ENCODE data around the gene NBEAL1.
"Not testable (repeated sequence)": the region's sequence is repeated elsewhere in the genome, so short reads cannot be mapped to it uniquely, and the experiment has no call there.

The NBEAL1 gene

DNA sequence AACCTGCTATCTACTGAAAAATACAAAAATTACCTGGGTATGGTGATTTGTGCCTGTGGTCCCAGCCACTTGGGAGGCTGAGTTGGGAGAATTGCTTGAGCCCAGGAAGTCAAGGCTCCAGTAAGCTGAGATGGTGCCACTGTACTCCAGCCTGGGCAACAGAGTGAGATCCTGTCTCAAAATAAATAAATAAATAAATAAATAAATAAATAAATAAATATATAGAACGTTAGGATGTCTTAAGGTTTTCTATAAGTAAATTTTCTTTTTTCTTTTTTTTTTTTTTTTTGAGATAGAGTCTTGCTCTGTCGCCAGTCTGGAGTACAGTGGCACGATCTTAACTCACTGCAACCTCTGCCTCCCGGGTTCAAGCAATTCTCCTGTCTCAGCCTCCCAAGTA is 95.8 kb downstream of the NBEAL1 start:
- H3K9me3 ChIP-seq (replicated peaks in 1 of 2; ENCODE audit: control insufficient read depth in 2 of 2, insufficient read depth in 1 of 2, low read depth in 1 of 2, low read length in 2 of 2); H3K4ac ChIP-seq (ENCODE audit: low read length); H2BK12ac ChIP-seq (ENCODE audit: low read length); H4K8ac ChIP-seq (ENCODE audit: low read depth, low read length); H3K4me3 ChIP-seq (ENCODE audit: low read length in 2 of 2); H3K79me1 ChIP-seq (ENCODE audit: low read depth, low read length); H3K23ac ChIP-seq (ENCODE audit: low read depth, low read length, poor library complexity); H2BK5ac ChIP-seq (ENCODE audit: low read length); H3K9ac ChIP-seq (ENCODE audit: low read depth, low read length, poor library complexity); H3K14ac ChIP-seq (ENCODE audit: low read length); H4K91ac ChIP-seq (ENCODE audit: low read depth, low read length, poor library complexity); H3K4me1 ChIP-seq (ENCODE audit: control insufficient read depth in 2 of 2, insufficient read depth in 1 of 2, low read depth in 1 of 2, low read length in 2 of 2); H2BK120ac ChIP-seq (ENCODE audit: low read depth, low read length); H2BK15ac ChIP-seq (ENCODE audit: low read length); H3K27me3 ChIP-seq (ENCODE audit: control insufficient read depth in 3 of 3, insufficient read depth in 3 of 3, low read depth in 1 of 3, low read length in 3 of 3); H3K4me2 ChIP-seq (ENCODE audit: insufficient read depth, low read length, poor library complexity, severe bottlenecking); H3K18ac ChIP-seq (ENCODE audit: low read length); H2AFZ ChIP-seq (ENCODE audit: low read length); H2AK5ac ChIP-seq (ENCODE audit: low read depth, low read length); DNase-seq (ENCODE audit: low spot score); H3K27ac ChIP-seq (replicated peaks; ENCODE audit: low read length): not testable (repeated sequence)
- WGBS, 2 donors (ENCODE audit: extremely low coverage in 2 of 2, insufficient read length in 2 of 2, insufficient replicate concordance in 1 of 2), result no CpG with 5 or more reads among the region's 4 CpGs
- H3K36me3 ChIP-seq (replicated peaks in 1 of 2; ENCODE audit: control insufficient read depth in 2 of 2, insufficient read depth in 2 of 2, low read length in 2 of 2), result peaks cover 0 to 63% of the 10 kb centered on the region in 2 donors

DNA sequence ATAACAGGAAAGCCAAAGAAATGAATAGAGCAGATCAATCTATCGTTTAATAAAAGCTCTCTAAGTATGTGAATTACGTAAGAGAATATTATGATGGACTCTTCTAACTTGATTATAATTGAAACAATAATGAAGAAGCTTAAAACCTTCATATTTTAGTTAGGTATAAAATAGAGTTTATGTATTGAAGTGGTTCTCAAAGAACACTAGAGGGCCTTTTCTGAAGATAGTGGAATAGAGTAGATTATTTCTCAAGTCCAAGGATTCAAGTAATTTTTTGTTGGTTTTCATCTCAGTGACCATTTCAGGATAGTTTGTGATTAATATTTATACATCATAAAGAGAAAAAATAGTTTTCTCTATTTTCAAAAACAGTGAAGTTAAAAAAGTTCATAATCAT is 97.7 kb downstream of the NBEAL1 start:
- no peak overlapping the region for H3K27ac ChIP-seq (replicated peaks; ENCODE audit: low read length)
- H3K79me1 ChIP-seq (ENCODE audit: low read depth, low read length), result no peaks in the 10 kb centered on the region
- H2BK15ac ChIP-seq (ENCODE audit: low read length), result no peak overlapping the region
- no peak overlapping the region for H4K8ac ChIP-seq (ENCODE audit: low read depth, low read length)
- H2BK12ac ChIP-seq (ENCODE audit: low read length), result no peak overlapping the region
- no peak overlapping the region for H3K4ac ChIP-seq (ENCODE audit: low read length)
- no peaks in the 10 kb centered on the region for H3K27me3 ChIP-seq (ENCODE audit: control insufficient read depth in 3 of 3, insufficient read depth in 3 of 3, low read depth in 1 of 3, low read length in 3 of 3)
- DNase-seq (ENCODE audit: low spot score), result no peak
- WGBS, 2 donors (ENCODE audit: extremely low coverage in 2 of 2, insufficient read length in 2 of 2, insufficient replicate concordance in 1 of 2), result no CpG with 5 or more reads among the region's 2 CpGs
- no peak overlapping the region for H4K91ac ChIP-seq (ENCODE audit: low read depth, low read length, poor library complexity)
- no peak overlapping the region for H3K23ac ChIP-seq (ENCODE audit: low read depth, low read length, poor library complexity)
- H2BK120ac ChIP-seq (ENCODE audit: low read depth, low read length), result no peak overlapping the region
- H3K9me3 ChIP-seq (replicated peaks in 1 of 2; ENCODE audit: control insufficient read depth in 2 of 2, insufficient read depth in 1 of 2, low read depth in 1 of 2, low read length in 2 of 2), result peaks cover 0 to 2% of the 10 kb centered on the region in 2 donors
- H3K36me3 ChIP-seq (replicated peaks in 1 of 2; ENCODE audit: control insufficient read depth in 2 of 2, insufficient read depth in 2 of 2, low read length in 2 of 2), result peaks cover 0 to 63% of the 10 kb centered on the region in 2 donors
- H3K14ac ChIP-seq (ENCODE audit: low read length), result no peak overlapping the region
- no peak overlapping the region for H3K4me3 ChIP-seq (ENCODE audit: low read length in 2 of 2)
- H3K9ac ChIP-seq (ENCODE audit: low read depth, low read length, poor library complexity), result no peak overlapping the region
- H3K18ac ChIP-seq (ENCODE audit: low read length), result no peak overlapping the region
- H2BK5ac ChIP-seq (ENCODE audit: low read length), result no peak overlapping the region
- no peaks in the 10 kb centered on the region for H3K4me1 ChIP-seq (ENCODE audit: control insufficient read depth in 2 of 2, insufficient read depth in 1 of 2, low read depth in 1 of 2, low read length in 2 of 2)
- no peak overlapping the region for H2AFZ ChIP-seq (ENCODE audit: low read length)
- no peak overlapping the region for H2AK5ac ChIP-seq (ENCODE audit: low read depth, low read length)
- H3K4me2 ChIP-seq (ENCODE audit: insufficient read depth, low read length, poor library complexity, severe bottlenecking), result no peak overlapping the region

DNA sequence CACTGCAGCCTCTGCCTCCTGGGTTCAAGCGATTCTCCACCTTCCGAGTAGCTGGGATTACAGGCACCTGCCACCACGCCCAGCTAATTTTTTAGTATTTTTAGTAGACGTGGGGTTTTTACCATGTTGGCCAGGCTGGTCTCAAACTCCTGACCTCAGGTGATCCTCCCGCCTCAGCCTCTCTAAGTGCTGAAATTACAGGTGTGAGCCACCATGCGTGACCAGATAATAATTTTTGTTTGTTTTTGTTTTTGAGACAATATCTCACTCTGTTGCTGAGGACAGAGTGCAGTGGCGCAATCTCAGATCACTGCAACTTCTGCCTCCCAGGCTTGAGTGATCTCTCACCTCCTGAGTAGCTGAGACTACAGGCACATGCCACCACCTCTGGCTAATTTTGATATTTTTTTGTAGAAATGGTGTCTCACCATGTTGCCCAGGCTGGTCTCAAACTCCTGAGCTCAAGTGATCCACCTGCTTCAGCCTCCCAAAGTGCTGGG is 100.6 kb downstream of the NBEAL1 start:
- H3K4me1 ChIP-seq (ENCODE audit: control insufficient read depth in 2 of 2, insufficient read depth in 1 of 2, low read depth in 1 of 2, low read length in 2 of 2), result not testable (repeated sequence)
- H3K36me3 ChIP-seq (replicated peaks in 1 of 2; ENCODE audit: control insufficient read depth in 2 of 2, insufficient read depth in 2 of 2, low read length in 2 of 2), result peaks cover 0 to 46% of the 10 kb centered on the region in 2 donors
- no CpG with 5 or more reads among the region's 7 CpGs for WGBS, 2 donors (ENCODE audit: extremely low coverage in 2 of 2, insufficient read length in 2 of 2, insufficient replicate concordance in 1 of 2)

DNA sequence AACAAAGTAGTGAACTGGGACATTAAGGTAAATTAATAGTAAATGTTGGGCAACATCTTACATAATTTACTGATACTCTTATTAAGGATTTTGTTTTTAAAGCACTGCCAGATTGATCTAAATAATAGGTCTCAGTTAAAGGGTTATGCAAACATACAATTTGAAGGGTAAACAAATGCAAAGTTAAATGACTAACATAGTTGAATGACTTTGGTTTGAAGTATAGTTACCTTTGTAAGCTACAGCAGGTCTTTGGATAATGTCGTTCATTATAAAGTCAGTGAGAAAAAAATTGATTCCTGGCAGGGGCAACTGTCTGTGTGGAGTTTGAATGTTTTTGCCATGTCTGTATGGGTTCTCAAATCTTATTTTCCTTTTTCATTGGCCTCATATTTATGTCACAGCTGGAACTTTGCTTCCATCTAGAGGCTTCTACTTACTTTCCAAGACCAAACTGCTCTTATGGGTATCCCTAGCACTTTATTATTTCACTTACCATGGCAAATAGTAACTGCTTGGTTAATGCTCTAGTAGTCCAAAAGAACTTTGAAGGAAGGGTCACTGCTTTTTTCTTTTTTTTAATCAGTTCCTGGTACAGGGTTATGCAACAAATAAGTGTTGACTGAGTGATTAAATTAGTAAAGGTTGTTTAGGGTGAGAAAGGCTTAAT is 107.8 kb downstream of the NBEAL1 start:
- Histone ChIP-seq H2AK5ac (ENCODE audit: low read depth, low read length) (no peak overlapping the region), H3K4me3 (ENCODE audit: low read length in 2 of 2) (no peak overlapping the region), H2BK12ac (ENCODE audit: low read length) (no peak overlapping the region), H3K14ac (ENCODE audit: low read length) (no peak overlapping the region), H3K4me1 (ENCODE audit: control insufficient read depth in 2 of 2, insufficient read depth in 1 of 2, low read depth in 1 of 2, low read length in 2 of 2) (no peaks in the 10 kb centered on the region), H4K91ac (ENCODE audit: low read depth, low read length, poor library complexity) (no peak overlapping the region), H3K4me2 (ENCODE audit: insufficient read depth, low read length, poor library complexity, severe bottlenecking) (no peak overlapping the region), H3K9ac (ENCODE audit: low read depth, low read length, poor library complexity) (no peak overlapping the region), H3K23ac (ENCODE audit: low read depth, low read length, poor library complexity) (no peak overlapping the region), H2BK120ac (ENCODE audit: low read depth, low read length) (no peak overlapping the region), H4K8ac (ENCODE audit: low read depth, low read length) (no peak overlapping the region), H2AFZ (ENCODE audit: low read length) (no peak overlapping the region), H3K79me1 (ENCODE audit: low read depth, low read length) (no peaks in the 10 kb centered on the region), H3K4ac (ENCODE audit: low read length) (no peak overlapping the region), H3K36me3 (replicated peaks in 1 of 2; ENCODE audit: control insufficient read depth in 2 of 2, insufficient read depth in 2 of 2, low read length in 2 of 2) (peaks cover 0 to 5% of the 10 kb centered on the region in 2 donors), H3K27ac (replicated peaks; ENCODE audit: low read length) (no peak overlapping the region), H2BK15ac (ENCODE audit: low read length) (no peak overlapping the region), H3K18ac (ENCODE audit: low read length) (no peak overlapping the region), H3K9me3 (replicated peaks in 1 of 2; ENCODE audit: control insufficient read depth in 2 of 2, insufficient read depth in 1 of 2, low read depth in 1 of 2, low read length in 2 of 2) (no peaks in the 10 kb centered on the region), H2BK5ac (ENCODE audit: low read length) (no peak overlapping the region), H3K27me3 (ENCODE audit: control insufficient read depth in 3 of 3, insufficient read depth in 3 of 3, low read depth in 1 of 3, low read length in 3 of 3) (no peaks in the 10 kb centered on the region)
- no CpG with 5 or more reads among the region's 1 CpG for WGBS, 2 donors (ENCODE audit: extremely low coverage in 2 of 2, insufficient read length in 2 of 2, insufficient replicate concordance in 1 of 2)
- DNase-seq (ENCODE audit: low spot score), result no peak

More for the DNA sequence above, 100.6 kb downstream of the NBEAL1 start:
- not testable (repeated sequence) for H2AK5ac ChIP-seq (ENCODE audit: low read depth, low read length); H4K8ac ChIP-seq (ENCODE audit: low read depth, low read length); H3K14ac ChIP-seq (ENCODE audit: low read length); H3K4ac ChIP-seq (ENCODE audit: low read length); H3K27me3 ChIP-seq (ENCODE audit: control insufficient read depth in 3 of 3, insufficient read depth in 3 of 3, low read depth in 1 of 3, low read length in 3 of 3); H3K23ac ChIP-seq (ENCODE audit: low read depth, low read length, poor library complexity); H3K79me1 ChIP-seq (ENCODE audit: low read depth, low read length); H2BK12ac ChIP-seq (ENCODE audit: low read length); H4K91ac ChIP-seq (ENCODE audit: low read depth, low read length, poor library complexity); DNase-seq (ENCODE audit: low spot score); H3K9me3 ChIP-seq (replicated peaks in 1 of 2; ENCODE audit: control insufficient read depth in 2 of 2, insufficient read depth in 1 of 2, low read depth in 1 of 2, low read length in 2 of 2); H3K4me2 ChIP-seq (ENCODE audit: insufficient read depth, low read length, poor library complexity, severe bottlenecking); H2AFZ ChIP-seq (ENCODE audit: low read length); H2BK120ac ChIP-seq (ENCODE audit: low read depth, low read length); H3K18ac ChIP-seq (ENCODE audit: low read length); H3K27ac ChIP-seq (replicated peaks; ENCODE audit: low read length); H2BK15ac ChIP-seq (ENCODE audit: low read length); H3K9ac ChIP-seq (ENCODE audit: low read depth, low read length, poor library complexity); H3K4me3 ChIP-seq (ENCODE audit: low read length in 2 of 2); H2BK5ac ChIP-seq (ENCODE audit: low read length)
